Keratinocyte (primary cell): ENCODE measurements around the gene AKR1C2. TPM values are rescaled to one million over a fixed set of nuclear protein-coding genes. Genes with fewer than 3 reads are reported as not detected.
"Not testable (repeated sequence)": the region's sequence is repeated elsewhere in the genome, so short reads cannot be mapped to it uniquely, and the experiment has no call there.

Experiments
- DNase-seq: peaks from one replicate; pipeline ENCODE4 v3.0.0-alpha.2; 2011; ENCODE audit warnings: low read depth, missing footprints, low spot score
- FAIRE-seq: peaks from 2 replicates; lab custom pipeline; 2011; peaks lifted over from hg19 to GRCh38; lab: Jason Lieb, UNC
- H2AFZ ChIP-seq: 2 replicates; pipeline ENCODE4 v1.6.0; 2012; ENCODE audit warnings: low read length, control low read depth, inconsistent platforms; ENCODE audit not compliant: control insufficient read depth
- H3K27ac ChIP-seq: 2 replicates; pipeline ENCODE4 v1.5.1; 2011; ENCODE audit warnings: low read length; ENCODE audit not compliant: control insufficient read depth, insufficient read depth
- H3K27me3 ChIP-seq: 3 replicates; pipeline ENCODE4 v1.6.0; 2011; ENCODE audit warnings: low read length; ENCODE audit not compliant: control insufficient read depth, insufficient read depth; ENCODE audit errors: extremely low read depth
- H3K36me3 ChIP-seq, 2 experiments: 2 replicates in 1 of 2; 3 replicates in 1 of 2; pipeline ENCODE4 v1.5.1; 2011; ENCODE audit warnings: low read length in 2 of 2, mild to moderate bottlenecking in 1 of 2; ENCODE audit not compliant: control insufficient read depth in 2 of 2, insufficient read depth in 2 of 2; ENCODE audit errors: extremely low read depth in 1 of 2
- H3K4me1 ChIP-seq: 3 replicates; pipeline ENCODE4 v1.5.1; 2011; ENCODE audit warnings: low read length; ENCODE audit not compliant: control insufficient read depth, insufficient read depth; ENCODE audit errors: extremely low read depth
- H3K4me2 ChIP-seq: 3 replicates; pipeline ENCODE4 v1.6.0; 2011; ENCODE audit warnings: low read depth, low read length; ENCODE audit not compliant: control insufficient read depth, insufficient read depth; ENCODE audit errors: extremely low read depth
- H3K4me3 ChIP-seq, 3 experiments: fragments of 200-600 bp in 1 of 3; sonication (generic) in 1 of 3; 2 replicates in 2 of 3; 3 replicates in 1 of 3; pipeline ENCODE4 v1.5.1; 2011 to 2016; ENCODE audit warnings: low read length in 3 of 3, mild to moderate bottlenecking in 3 of 3, control low read depth in 2 of 3, inconsistent platforms in 1 of 3, low read depth in 1 of 3, mixed read lengths in 1 of 3, mixed run types in 1 of 3, moderate library complexity in 1 of 3; ENCODE audit not compliant: control insufficient read depth in 2 of 3, insufficient read depth in 2 of 3; ENCODE audit errors: extremely low read depth in 1 of 3
- H3K79me2 ChIP-seq: 2 replicates; pipeline ENCODE4 v1.6.0; 2012; ENCODE audit warnings: low read length; ENCODE audit not compliant: control insufficient read depth, insufficient read depth
- H3K9ac ChIP-seq: 3 replicates; pipeline ENCODE4 v1.6.0; 2011; ENCODE audit warnings: low read length; ENCODE audit not compliant: control insufficient read depth, insufficient read depth; ENCODE audit errors: extremely low read depth
- H3K9me1 ChIP-seq: 3 replicates; pipeline ENCODE4 v1.6.0; 2011; ENCODE audit warnings: low read length; ENCODE audit not compliant: control insufficient read depth, insufficient read depth; ENCODE audit errors: extremely low read depth
- H3K9me3 ChIP-seq: 2 replicates; pipeline ENCODE4 v1.5.1; 2012; ENCODE audit warnings: low read depth, low read length; ENCODE audit not compliant: control insufficient read depth
- H4K20me1 ChIP-seq: 3 replicates; pipeline ENCODE4 v1.6.0; 2011; ENCODE audit warnings: low read length; ENCODE audit not compliant: control insufficient read depth, insufficient read depth; ENCODE audit errors: extremely low read depth
- CTCF ChIP-seq, 3 experiments: IDR thresholded peaks in 1 of 3; conservative IDR thresholded peaks in 1 of 3; optimal IDR thresholded peaks in 1 of 3; 2 replicates in 2 of 3; 3 replicates in 1 of 3; pipeline versions ENCODE3 to v1.5.1; 2011; ENCODE audit warnings: low read length in 3 of 3, mild to moderate bottlenecking in 3 of 3, moderate library complexity in 2 of 3, control low read depth in 1 of 3, inconsistent platforms in 1 of 3; ENCODE audit not compliant: insufficient read depth in 2 of 3; ENCODE audit errors: extremely low read depth in 1 of 3
- EZH2 ChIP-seq: IDR thresholded peaks from one replicate; pipeline ENCODE4 v1.6.1; 2012; ENCODE audit warnings: inconsistent platforms, mild to moderate bottlenecking, low read length, moderate library complexity
- dilution Hi-C: fragments of 300-500 bp; cut with MboI; formaldehyde crosslinking; loops from one replicate; pipeline ENCODE4 v1.7.0; 2020; ENCODE audit warnings: low sequenced_read_pairs; ENCODE audit not compliant: extremely low pct_ligation_motif_present
- polyA plus RNA-seq, 5 experiments: library from polyadenylated mRNA; depleted of rRNA in 3 of 5; stranded (reverse) in 3 of 5; stranded (forward) in 1 of 5; unstranded in 1 of 5; fragments of >200 nt; gene quantifications; 1 replicate in 1 of 5; 2 replicates in 3 of 5; 3 replicates in 1 of 5; pipeline versions ENCODE4 v1.2.1 to v1.2.3, GENCODE V29; 2011 to 2012; ENCODE audit warnings: missing spikeins in 2 of 5, low read depth in 1 of 5, low replicate concordance in 1 of 5

AKR1C2 gene
- polyA plus RNA-seq, 1 donor (not counting 4 experiments of a cell fraction or from before 2014, with no cell fraction given) = 66.0 TPM

GRCh38 chr10:5030989-5031388, 27.3 kb upstream of the AKR1C2 start:
- TF ChIP-seq CTCF (optimal IDR thresholded peaks at IDR 0.05 in 1 of 3, IDR thresholded peaks at IDR 0.05 in 1 of 3, conservative IDR thresholded peaks at IDR 0.05 in 1 of 3; ENCODE audit: extremely low read depth in 1 of 3, insufficient read depth in 2 of 3, low read length in 3 of 3) = no peak
- no peak for TF ChIP-seq EZH2
- FAIRE-seq (no peak), DNase-seq (no peak)
- no peak overlapping the region for H3K9ac ChIP-seq
- H3K9me3 ChIP-seq = no peaks in the 10 kb centered on the region
- H3K79me2 ChIP-seq = no peaks in the 10 kb centered on the region
- H2AFZ ChIP-seq = no peak overlapping the region
- no peak overlapping the region for H3K27ac ChIP-seq
- H3K27me3 ChIP-seq = no peaks in the 10 kb centered on the region
- no peaks in the 10 kb centered on the region for H3K9me1 ChIP-seq
- H4K20me1 ChIP-seq = no peaks in the 10 kb centered on the region
- H3K36me3 ChIP-seq = no peaks in the 10 kb centered on the region
- peaks cover 3% of the 10 kb centered on the region for H3K4me1 ChIP-seq
- dilution Hi-C loops = no loop called here
- no peak overlapping the region for H3K4me2 ChIP-seq
- H3K4me3 ChIP-seq = no peak overlapping the region

- H3K27me3 ChIP-seq, H3K79me2 ChIP-seq, DNase-seq, H3K9me1 ChIP-seq, H3K4me2 ChIP-seq, H3K4me3 ChIP-seq, H3K27ac ChIP-seq, H3K9me3 ChIP-seq, H3K36me3 ChIP-seq, FAIRE-seq, H3K9ac ChIP-seq, dilution Hi-C loops, H4K20me1 ChIP-seq, H2AFZ ChIP-seq: not testable (repeated sequence)
- H3K4me1 ChIP-seq = peaks cover 22% of the 10 kb centered on the region
Measured at GRCh38 chr10:5025461-5025881, 21.8 kb upstream of the AKR1C2 start.

- Histone ChIP-seq H4K20me1 (no peaks in the 10 kb centered on the region), H3K9me3 (no peaks in the 10 kb centered on the region), H3K27me3 (no peaks in the 10 kb centered on the region), H3K79me2 (no peaks in the 10 kb centered on the region), H3K4me2 (no peak overlapping the region), H3K4me3 (no peak overlapping the region), H3K9me1 (no peaks in the 10 kb centered on the region), H3K27ac (no peak overlapping the region), H3K4me1 (peaks cover 29% of the 10 kb centered on the region), H3K9ac (no peak overlapping the region), H2AFZ (no peak overlapping the region), H3K36me3 (no peaks in the 10 kb centered on the region)
- dilution Hi-C loops = no loop called here
- TF ChIP-seq CTCF (optimal IDR thresholded peaks at IDR 0.05 in 1 of 3, IDR thresholded peaks at IDR 0.05 in 1 of 3, conservative IDR thresholded peaks at IDR 0.05 in 1 of 3; ENCODE audit: extremely low read depth in 1 of 3, insufficient read depth in 2 of 3, low read length in 3 of 3) (no peak), EZH2 (no peak)
- DNase-seq (no peak), FAIRE-seq (no peak)
Measured at GRCh38 chr10:5023177-5023805, 19.6 kb upstream of the AKR1C2 start.
